NCI-H446 treated with DMSO at 0.1 percent for 48 hours (cell line): ENCODE results near the gene GPR25.
"Not testable (repeated sequence)": the region's sequence is repeated elsewhere in the genome, so short reads cannot be mapped to it uniquely, and the experiment has no call there.

ENCODE experiments used
- DNase-seq: peaks from one replicate; lab custom pipeline; 2025; lab: John Stamatoyannopoulos, UW

The GPR25 gene

DNA sequence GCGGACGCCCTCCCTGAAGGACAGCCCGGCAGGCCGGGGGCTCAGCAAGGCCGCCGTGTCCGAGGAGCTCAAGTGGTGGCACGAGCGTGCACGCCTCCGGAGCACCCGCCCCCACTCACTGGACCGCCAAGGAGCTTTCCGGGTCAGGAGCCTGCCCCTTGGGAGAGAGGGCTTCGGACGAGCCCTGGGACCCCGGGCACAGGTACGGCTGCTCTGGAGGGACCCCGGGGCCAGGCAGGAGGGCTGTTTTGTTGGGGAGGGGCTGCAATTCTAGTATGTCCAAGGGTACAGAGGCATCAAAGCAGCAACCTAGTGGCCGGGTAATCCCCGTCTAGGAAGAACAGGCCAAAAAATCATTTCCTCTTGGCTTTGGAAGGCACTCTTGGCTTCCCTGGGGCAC is 39.2 kb downstream of the GPR25 start:
- DNase-seq, result not testable (repeated sequence)

DNA sequence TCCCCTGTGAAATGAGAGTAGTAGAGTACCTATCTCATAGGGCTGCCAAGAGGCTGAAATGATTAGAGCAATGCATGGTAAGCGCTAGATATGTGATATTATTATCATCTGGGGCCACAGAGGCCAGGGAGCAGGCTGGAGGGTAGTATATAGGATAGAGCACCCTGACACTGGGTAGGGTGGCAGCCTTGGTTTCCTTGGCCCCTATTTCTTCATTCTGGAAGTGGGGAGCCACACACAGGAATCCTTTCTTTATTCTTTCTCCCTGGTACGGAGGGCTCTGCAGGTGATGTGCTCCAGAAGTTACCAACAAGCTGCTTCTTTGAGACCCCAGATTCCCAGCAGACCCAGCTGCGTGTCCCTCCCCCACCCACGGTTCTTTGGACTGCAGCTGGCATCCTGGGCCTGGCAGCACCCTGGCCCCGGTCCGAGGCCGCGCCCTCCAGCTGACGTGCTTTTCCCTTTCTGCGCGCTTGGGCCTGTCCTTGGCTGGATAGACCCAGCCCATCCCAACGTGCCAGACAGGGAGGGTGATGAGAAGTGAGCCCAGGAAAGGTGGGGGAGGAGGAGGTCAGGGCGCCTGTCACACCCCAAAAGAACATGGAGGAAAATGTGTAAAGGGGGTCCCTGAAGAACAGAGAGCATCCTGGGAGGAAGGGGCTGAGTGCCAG is 40.1 kb downstream of the GPR25 start:
- DNase-seq, result no peak

DNA sequence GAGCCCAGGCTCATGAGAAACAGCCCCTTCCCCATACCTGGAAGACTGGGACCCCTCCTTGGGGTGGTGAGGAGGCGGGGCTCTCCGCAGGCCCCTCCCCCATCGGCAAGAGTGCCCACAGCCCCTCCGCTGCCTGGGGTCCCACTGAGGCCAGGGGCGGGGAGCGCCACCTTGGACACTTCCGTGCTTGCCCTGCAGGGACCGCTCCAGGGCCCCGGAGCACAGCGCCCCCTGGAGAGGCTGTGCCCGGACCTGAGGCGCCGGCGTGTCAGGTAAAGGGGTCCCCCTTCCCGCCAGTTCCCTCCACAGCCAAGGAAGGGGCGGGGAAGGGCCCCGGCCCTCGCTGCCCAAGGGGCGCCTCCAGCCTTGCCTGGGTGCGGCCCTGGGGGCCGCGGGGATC is 43.4 kb downstream of the GPR25 start:
- no peak for DNase-seq

DNA sequence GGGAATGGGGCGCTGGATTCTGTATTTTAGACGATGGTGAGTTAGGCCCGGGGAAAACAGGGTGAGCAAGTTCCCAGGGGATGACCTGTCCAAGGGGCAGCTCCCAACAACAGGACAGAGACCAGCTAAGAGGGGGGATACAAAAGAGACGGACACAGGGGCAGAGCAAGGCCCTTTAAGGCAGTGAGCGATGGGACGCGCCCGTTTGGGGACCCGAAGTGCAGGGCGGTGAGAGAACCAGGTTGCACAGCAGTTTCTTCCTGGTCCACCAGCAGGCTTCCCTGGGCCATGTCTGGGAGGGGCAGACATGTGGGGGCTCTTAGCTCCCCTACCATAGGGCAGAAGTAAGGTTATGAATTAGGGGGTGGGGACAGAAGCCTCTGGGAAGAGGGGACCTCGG is 43.9 kb downstream of the GPR25 start:
- DNase-seq, result no peak

DNA sequence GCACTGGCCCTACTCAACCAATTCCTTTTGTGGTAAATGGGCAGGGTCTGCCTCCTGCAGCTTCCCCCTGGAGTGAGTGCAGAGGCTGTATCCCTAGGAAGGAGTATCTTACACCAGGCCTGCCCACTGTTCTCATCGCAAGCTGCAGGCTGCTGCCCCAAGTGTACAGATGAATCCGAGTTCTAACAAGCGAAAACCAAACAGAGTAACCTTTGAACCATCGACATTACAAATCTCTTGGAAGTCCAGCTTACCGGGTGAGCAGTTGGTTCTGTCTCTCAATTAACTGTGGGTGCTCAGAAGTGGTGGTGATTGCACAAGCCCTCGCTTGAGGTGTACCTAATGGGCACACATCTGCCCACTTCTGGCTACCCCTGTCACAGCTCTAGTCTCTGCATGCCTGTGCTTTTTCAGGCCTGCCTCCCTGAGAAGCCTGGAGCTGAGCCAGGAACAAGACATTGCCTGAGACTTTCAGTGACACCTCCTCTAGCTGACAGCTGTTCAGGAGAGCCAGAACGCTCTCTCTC is 44.6 kb downstream of the GPR25 start:
- DNase-seq, result no peak

DNA sequence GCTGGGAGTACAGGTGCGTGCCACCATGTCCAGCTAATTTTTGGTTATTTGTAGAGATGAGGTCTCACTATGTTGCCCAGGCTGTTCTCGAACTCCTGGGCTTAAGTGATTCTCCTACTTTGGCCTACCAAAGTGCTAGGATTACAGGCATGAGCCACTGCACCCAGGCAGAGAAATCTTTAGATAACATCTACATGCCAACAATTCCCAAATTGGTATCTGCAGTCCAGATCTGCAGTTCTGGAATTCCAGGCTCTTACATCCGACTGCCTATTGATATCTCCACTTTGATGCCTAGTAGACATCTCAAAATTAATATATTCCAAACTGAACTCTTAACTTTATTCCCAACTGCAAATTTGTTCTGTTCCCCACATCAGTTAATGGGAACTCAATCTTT is 45.2 kb downstream of the GPR25 start:
- DNase-seq, result no peak

DNA sequence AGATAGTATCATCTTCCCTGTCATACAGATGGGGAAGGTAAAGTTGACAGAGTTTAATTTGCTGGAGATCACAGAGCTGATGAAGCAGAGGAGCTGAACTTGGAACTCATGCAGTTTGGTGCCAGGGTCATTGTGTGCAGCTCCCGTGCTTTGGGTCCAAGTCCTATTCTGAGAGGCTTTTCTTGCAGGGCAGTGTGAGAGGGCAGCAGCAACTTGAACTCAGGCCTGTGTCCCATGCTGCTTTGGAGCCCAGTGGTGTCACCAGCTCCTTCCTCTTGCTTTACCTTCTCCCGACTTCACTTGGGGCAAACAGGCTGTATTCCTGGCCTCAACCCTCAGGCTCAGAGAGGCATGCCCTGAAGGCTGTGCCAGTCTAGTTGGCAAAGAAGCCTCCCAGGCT is 46.6 kb downstream of the GPR25 start:
- no peak for DNase-seq

DNA sequence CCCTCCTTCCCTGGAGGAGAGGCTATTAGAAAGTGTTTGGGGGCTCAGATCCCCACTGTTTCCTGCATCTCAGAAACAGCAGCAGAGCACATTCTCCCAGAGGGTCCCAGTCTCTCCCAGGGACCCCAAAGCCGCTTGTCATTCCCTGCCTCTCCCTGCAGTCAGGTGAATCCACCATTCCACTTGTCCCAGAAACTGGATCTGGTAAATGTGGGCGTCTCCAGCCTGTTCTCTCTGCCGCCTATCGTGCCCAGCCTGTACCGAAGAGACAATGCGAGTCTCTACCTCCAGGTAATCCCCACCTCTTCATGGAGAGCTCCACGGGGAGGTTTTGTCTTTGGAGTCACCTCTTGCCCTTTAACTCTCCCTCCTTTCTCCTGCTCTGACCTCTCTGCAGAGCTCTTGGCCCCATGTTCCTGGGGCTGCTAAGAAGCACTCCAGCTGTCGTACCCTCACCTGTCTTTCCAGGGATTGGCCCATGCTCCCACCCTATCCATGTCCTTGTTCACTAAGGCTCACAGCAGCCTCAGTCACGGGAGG is 48.9 kb downstream of the GPR25 start:
- no peak for DNase-seq

DNA sequence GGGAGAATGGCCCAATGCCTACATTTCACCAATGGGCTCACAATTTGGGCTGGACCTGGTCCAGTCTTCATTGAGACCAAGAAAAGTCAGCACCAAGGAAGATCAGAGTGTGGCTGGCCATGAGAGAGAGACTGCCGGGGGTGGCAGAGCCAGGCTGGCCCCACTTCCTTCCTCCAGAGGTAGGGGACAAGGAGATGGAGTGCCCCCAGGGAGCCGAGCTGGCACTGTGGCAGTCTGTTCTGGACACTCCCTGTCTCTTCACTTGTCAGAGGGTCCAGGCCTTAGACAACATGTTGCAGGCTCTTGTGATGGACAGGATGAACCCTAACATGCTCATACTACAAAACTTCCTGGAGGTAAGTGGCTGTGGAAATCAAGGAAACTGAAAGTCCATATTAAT is 49.6 kb downstream of the GPR25 start:
- DNase-seq, result no peak

DNA sequence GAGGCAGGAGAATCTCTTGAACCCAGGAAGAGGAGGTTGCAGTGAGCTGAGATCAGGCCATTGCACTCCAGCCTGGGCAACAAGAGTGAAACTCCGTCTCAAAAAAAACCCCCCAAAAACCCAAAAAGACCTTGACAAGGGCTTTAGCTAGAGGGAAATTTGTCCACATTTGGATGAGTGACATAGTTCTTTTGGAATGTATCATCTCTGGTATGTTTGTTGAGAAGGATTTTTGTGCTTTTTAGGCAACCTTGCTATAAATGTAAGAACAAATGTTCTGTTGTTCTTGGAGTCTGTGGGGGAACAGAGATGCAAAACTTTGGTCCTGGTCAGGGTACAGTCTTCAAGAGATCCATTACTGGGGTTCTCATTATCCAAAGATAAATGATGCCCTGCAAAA is 50.8 kb downstream of the GPR25 start:
- no peak for DNase-seq
